A673 (cell line): ENCODE data around the gene RSRC1. TPM values are rescaled to one million over a fixed set of nuclear protein-coding genes. Genes with fewer than 3 reads are reported as not detected.

Experiments
- BruUV-seq: library from RNA; stranded (reverse); fragments of 400-500 nt; replicated peaks from 2 replicates; lab custom pipeline; 2021; lab: Mats Ljungman, UMichigan
- CTCF ChIA-PET: fragments of 300-600 bp; sonication (Branson Sonifier 250); formaldehyde crosslinking; loops from one replicate; lab custom pipeline; 2022; ENCODE audit warnings: antibody characterized with exemption; lab: Charles Lee
- POLR2A ChIA-PET: fragments of 300-600 bp; sonication (Branson Sonifier 250); formaldehyde crosslinking; loops from one replicate; lab custom pipeline; 2022; ENCODE audit warnings: antibody characterized with exemption; ENCODE audit not compliant: low non-redundant PET; lab: Charles Lee
- DNase-seq: peaks from one replicate; pipeline ENCODE4 v3.0.0-alpha.2; 2015; ENCODE audit warnings: low spot score
- H3K27ac ChIP-seq: fragments of 200-600 bp; sonication (generic); 2 replicates; pipeline ENCODE4 v1.5.1; 2016; ENCODE audit warnings: mixed run types, low read depth, mild to moderate bottlenecking, mixed read lengths, antibody characterized with exemption, low read length; ENCODE audit not compliant: poor library complexity, severe bottlenecking
- H3K27me3 ChIP-seq: fragments of 200-600 bp; sonication (generic); replicated peaks from 2 replicates; pipeline ENCODE4 v1.6.1; 2017; ENCODE audit warnings: mixed run types, low read depth, mild to moderate bottlenecking, mixed read lengths, antibody characterized with exemption, low read length; ENCODE audit not compliant: insufficient read depth, poor library complexity
- H3K36me3 ChIP-seq: fragments of 200-600 bp; sonication (generic); 2 replicates; pipeline ENCODE4 v1.6.1; 2016; ENCODE audit warnings: mixed run types, mild to moderate bottlenecking, mixed read lengths, antibody characterized with exemption, low read length; ENCODE audit not compliant: insufficient read depth, poor library complexity, severe bottlenecking
- H3K4me1 ChIP-seq: fragments of 200-600 bp; sonication (generic); 2 replicates; pipeline ENCODE4 v1.6.1; 2017; ENCODE audit warnings: mixed run types, mild to moderate bottlenecking, mixed read lengths, antibody characterized with exemption, low read length; ENCODE audit not compliant: insufficient read depth, poor library complexity, severe bottlenecking
- H3K4me3 ChIP-seq: fragments of 200-600 bp; sonication (generic); 2 replicates; pipeline ENCODE4 v1.5.1; 2016; ENCODE audit warnings: low read depth, mixed run types, mild to moderate bottlenecking, mixed read lengths, low read length; ENCODE audit not compliant: poor library complexity, severe bottlenecking
- H3K9me3 ChIP-seq: fragments of 200-600 bp; sonication (generic); 2 replicates; pipeline ENCODE4 v1.6.1; 2016; ENCODE audit warnings: mixed run types, low read depth, mild to moderate bottlenecking, mixed read lengths, antibody characterized with exemption, low read length; ENCODE audit not compliant: poor library complexity, severe bottlenecking
- EZH2 ChIP-seq: fragments of 200-600 bp; sonication (generic); IDR thresholded peaks from 2 replicates; pipeline ENCODE4 v1.6.1; 2017; ENCODE audit warnings: borderline replicate concordance, low read depth, mild to moderate bottlenecking, mixed read lengths, antibody characterized with exemption, low read length; ENCODE audit not compliant: poor library complexity, severe bottlenecking
- intact Hi-C: fragments of 100-400 bp; cut with micrococcal nuclease; formaldehyde crosslinking; loops from one replicate; pipeline ENCODE4 v1.10.0; 2022; ENCODE audit not compliant: unreplicated experiment
- total RNA-seq: library from RNA; stranded (reverse); gene quantifications from 2 replicates; pipeline ENCODE4 v1.2.3, GENCODE V29; 2021
- TF ChIP-seq, protein P1 (sequence below): fragments of 300-800, 200-600 bp; sonication (generic); conservative IDR thresholded peaks from 2 replicates; pipeline ENCODE4 v1.5.1; 2017; ENCODE audit warnings: low read depth, mild to moderate bottlenecking, antibody characterized with exemption, low read length, moderate library complexity, mixed read lengths

Gene RSRC1
- total RNA-seq, 1 experiment from 2014 or later: 59.4 TPM

DNA sequence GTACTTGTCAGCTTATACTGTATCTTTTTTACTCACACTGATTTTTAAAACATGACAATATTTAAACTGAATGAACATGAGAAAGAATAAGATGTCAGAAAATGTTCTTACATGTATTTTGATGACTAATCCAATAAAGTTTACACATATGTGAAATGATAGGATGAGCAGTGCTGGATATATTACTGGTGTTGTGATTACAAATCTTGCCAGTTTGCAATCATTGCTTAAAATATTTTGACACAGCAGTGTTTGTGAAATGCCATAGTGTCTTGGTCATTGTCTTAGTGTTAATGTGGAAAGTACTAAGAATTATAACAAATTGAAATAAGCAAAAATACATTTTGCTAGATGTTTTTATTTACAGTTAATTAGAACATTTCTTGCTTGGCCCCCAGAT, 342.4 kb downstream of the RSRC1 start:
- no peak for DNase-seq
- H3K9me3 ChIP-seq: no peaks in the 10 kb centered on the region
- intact Hi-C loops: no loop called here
- H3K27me3 ChIP-seq: no peaks in the 10 kb centered on the region
- POLR2A ChIA-PET: no interaction called here
- H3K27ac ChIP-seq: no peak overlapping the region
- no peak for TF ChIP-seq EZH2
- TF ChIP-seq, protein P1, sequence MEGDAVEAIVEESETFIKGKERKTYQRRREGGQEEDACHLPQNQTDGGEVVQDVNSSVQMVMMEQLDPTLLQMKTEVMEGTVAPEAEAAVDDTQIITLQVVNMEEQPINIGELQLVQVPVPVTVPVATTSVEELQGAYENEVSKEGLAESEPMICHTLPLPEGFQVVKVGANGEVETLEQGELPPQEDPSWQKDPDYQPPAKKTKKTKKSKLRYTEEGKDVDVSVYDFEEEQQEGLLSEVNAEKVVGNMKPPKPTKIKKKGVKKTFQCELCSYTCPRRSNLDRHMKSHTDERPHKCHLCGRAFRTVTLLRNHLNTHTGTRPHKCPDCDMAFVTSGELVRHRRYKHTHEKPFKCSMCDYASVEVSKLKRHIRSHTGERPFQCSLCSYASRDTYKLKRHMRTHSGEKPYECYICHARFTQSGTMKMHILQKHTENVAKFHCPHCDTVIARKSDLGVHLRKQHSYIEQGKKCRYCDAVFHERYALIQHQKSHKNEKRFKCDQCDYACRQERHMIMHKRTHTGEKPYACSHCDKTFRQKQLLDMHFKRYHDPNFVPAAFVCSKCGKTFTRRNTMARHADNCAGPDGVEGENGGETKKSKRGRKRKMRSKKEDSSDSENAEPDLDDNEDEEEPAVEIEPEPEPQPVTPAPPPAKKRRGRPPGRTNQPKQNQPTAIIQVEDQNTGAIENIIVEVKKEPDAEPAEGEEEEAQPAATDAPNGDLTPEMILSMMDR: no peak
- BruUV-seq: no TSS peak
- no peaks in the 10 kb centered on the region for H3K4me1 ChIP-seq
- CTCF ChIA-PET: no interaction called here
- H3K4me3 ChIP-seq: no peak overlapping the region
- no peaks in the 10 kb centered on the region for H3K36me3 ChIP-seq

DNA sequence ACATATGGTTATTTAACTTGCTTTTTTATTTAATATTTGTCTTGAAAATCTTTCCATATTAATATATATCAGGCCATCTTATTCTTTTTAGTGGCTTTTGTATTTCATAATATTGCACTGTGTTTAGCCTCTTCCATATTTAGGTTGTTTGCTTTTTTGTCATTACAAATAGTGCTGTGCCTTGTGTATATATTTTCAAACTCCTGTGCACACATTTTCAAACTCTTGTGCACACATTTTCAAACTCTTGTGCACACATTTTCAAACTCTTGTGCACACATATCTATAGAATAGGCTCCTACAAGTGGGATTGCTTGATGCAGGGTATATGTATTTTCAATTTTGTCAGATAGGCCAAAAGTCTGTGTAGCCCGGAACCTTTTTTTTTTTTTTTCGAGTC, 343.1 kb downstream of the RSRC1 start:
- Histone ChIP-seq H3K27ac (no peak overlapping the region), H3K36me3 (no peaks in the 10 kb centered on the region), H3K4me1 (no peaks in the 10 kb centered on the region), H3K4me3 (no peak overlapping the region), H3K27me3 (no peaks in the 10 kb centered on the region), H3K9me3 (no peaks in the 10 kb centered on the region)
- BruUV-seq: no TSS peak
- DNase-seq: no peak
- TF ChIP-seq, protein P1: no peak
- TF ChIP-seq EZH2: no peak
- POLR2A ChIA-PET: no interaction called here
- intact Hi-C loops: no loop called here
- CTCF ChIA-PET: no interaction called here

DNA sequence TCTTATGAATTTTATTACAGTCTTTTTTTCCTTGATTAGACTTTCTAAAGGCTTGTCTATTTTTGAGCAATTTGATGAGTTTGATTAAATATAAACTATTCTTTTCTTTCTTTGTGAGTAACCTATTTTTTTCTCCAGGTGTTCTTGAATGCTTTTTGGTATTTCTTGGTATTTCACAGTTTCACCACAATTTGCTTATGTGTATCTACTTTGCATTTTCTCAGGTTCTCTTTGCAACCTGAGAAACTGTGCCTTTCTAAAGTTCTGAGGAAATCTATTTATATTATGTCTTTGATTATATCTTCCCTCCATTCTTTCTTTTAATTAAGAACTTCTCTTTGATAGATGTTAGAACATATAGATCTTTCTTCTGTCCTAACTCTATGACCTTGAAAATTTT, 344.0 kb downstream of the RSRC1 start:
- no peak for TF ChIP-seq EZH2
- TF ChIP-seq, protein P1: no peak
- intact Hi-C loops: no loop called here
- no peak overlapping the region for H3K27ac ChIP-seq
- H3K36me3 ChIP-seq: no peaks in the 10 kb centered on the region
- no peak overlapping the region for H3K4me3 ChIP-seq
- no peaks in the 10 kb centered on the region for H3K9me3 ChIP-seq
- no peak for DNase-seq
- ChIA-PET CTCF (no interaction called here), POLR2A (no interaction called here)
- BruUV-seq: no TSS peak
- H3K4me1 ChIP-seq: no peaks in the 10 kb centered on the region
- H3K27me3 ChIP-seq: no peaks in the 10 kb centered on the region
